GM10266 (cell line): ENCODE results near the gene MTFP1.

ENCODE experiments used
- DNase-seq: peaks from one replicate; pipeline ENCODE4 v3.0.0; 2012; ENCODE audit errors: extremely low spot score
- CTCF ChIP-seq: IDR thresholded peaks from 2 replicates; pipeline ENCODE4 v1.5.1; 2012; ENCODE audit warnings: mild to moderate bottlenecking, low read depth; ENCODE audit not compliant: control insufficient read depth, insufficient read depth; ENCODE audit errors: missing control alignments

The MTFP1 gene

GRCh38 chr22:30414525-30415047 lies 11.0 kb upstream of the MTFP1 start:
- DNase-seq = no peak
- TF ChIP-seq CTCF = no peak

GRCh38 chr22:30416403-30416802 lies 9.2 kb upstream of the MTFP1 start:
- no peak for DNase-seq
- no peak for TF ChIP-seq CTCF

GRCh38 chr22:30416837-30417236 lies 8.7 kb upstream of the MTFP1 start:
- no peak for TF ChIP-seq CTCF
- DNase-seq = no peak

GRCh38 chr22:30420347-30421125 lies 5.0 kb upstream of the MTFP1 start:
- no peak for DNase-seq
- TF ChIP-seq CTCF = no peak

GRCh38 chr22:30421695-30422480 lies 3.7 kb upstream of the MTFP1 start:
- no peak for DNase-seq
- TF ChIP-seq CTCF = no peak

- DNase-seq = no peak
- TF ChIP-seq CTCF = no peak
Observed at GRCh38 chr22:30422481-30423300, 2.9 kb upstream of the MTFP1 start.
